WERI-Rb-1 (cell line): ENCODE results near the gene BCAS2.

ENCODE experiments used
- DNase-seq: peaks from one replicate; pipeline ENCODE4 v3.0.0-alpha.2; 2020
- H3K27ac ChIP-seq: fragments of 250-450 bp; sonication (Bioruptor Pico); 2 replicates; pipeline ENCODE4 v1.5.1; 2020; ENCODE audit warnings: mild to moderate bottlenecking, moderate library complexity
- H3K27me3 ChIP-seq: fragments of 250-450 bp; sonication (Bioruptor Pico); 2 replicates; pipeline ENCODE4 v1.5.1; 2021; ENCODE audit warnings: mild to moderate bottlenecking, low read depth, moderate library complexity; ENCODE audit not compliant: insufficient read depth, severe bottlenecking
- H3K36me3 ChIP-seq: fragments of 250-450 bp; sonication (Bioruptor Pico); 2 replicates; pipeline ENCODE4 v1.5.1; 2020; ENCODE audit warnings: mild to moderate bottlenecking, moderate library complexity
- H3K4me3 ChIP-seq: 2 replicates; pipeline ENCODE4 v1.5.1; 2011; ENCODE audit warnings: low read depth, mild to moderate bottlenecking, control low read depth, low read length
- H3K9me3 ChIP-seq: fragments of 250-450 bp; sonication (Bioruptor Pico); 2 replicates; pipeline ENCODE4 v1.5.1; 2021; ENCODE audit warnings: mild to moderate bottlenecking, moderate library complexity; ENCODE audit not compliant: severe bottlenecking
- CTCF ChIP-seq: IDR thresholded peaks from 2 replicates; pipeline ENCODE4 v1.5.1; 2011; ENCODE audit warnings: low read depth, mild to moderate bottlenecking, control low read depth, inconsistent platforms, low read length

The BCAS2 gene

DNA sequence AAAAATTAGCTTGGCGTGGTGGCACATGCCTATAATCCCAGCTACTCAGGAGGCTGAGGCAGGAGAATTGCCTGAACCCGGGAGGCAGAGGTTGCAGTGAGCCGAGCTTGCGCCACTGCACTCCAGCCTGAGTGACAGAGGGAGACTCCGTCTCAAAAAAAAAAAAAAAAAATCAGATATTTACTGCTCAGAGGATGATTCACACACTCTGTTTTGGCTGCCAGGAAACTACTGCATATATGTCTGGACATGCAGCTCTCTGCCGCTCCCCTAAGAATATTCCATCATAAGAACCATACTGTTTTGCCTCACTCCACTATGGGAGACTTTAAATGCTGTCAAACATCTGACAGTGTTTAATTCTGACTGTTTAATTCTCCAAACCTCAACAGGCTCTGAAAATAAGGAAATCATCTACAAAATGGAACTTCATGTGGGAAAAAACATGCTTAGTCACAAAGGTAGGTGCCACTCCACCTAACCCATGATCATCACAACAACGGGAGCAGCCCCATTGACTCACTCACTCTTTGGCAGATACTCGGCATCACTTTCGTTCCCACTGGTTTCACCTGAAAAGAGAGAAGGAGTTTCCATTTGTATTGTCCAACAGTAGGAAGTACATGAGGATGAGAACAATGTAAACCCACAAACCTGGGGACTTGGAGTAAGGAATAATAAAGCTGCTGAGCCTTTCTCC lies 29.3 kb upstream of the BCAS2 start:
- H3K27ac ChIP-seq: no peak overlapping the region
- no peak for DNase-seq
- no peak for TF ChIP-seq CTCF
- no peaks in the 10 kb centered on the region for H3K27me3 ChIP-seq
- no peak overlapping the region for H3K4me3 ChIP-seq
- no peaks in the 10 kb centered on the region for H3K36me3 ChIP-seq
- H3K9me3 ChIP-seq: no peaks in the 10 kb centered on the region

DNA sequence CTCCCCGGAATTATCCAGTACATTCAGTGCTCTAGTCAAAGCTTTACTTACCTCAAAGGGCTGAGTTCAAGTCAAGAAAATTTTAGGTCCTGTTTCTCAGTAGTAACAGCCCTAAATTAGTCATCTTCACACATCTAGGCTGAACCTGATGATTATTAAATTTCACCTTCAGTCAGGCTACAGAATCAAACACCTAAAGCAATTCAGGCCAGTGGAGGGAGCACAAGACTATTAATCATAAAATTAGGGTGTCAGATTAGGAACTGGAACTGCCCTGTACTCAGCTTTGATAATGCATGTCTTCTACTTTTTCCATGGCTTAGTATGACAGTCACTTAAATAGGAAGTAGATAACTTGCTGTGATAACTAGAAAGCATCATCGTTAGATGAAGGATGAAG lies 28.4 kb upstream of the BCAS2 start:
- no peak for DNase-seq

DNA sequence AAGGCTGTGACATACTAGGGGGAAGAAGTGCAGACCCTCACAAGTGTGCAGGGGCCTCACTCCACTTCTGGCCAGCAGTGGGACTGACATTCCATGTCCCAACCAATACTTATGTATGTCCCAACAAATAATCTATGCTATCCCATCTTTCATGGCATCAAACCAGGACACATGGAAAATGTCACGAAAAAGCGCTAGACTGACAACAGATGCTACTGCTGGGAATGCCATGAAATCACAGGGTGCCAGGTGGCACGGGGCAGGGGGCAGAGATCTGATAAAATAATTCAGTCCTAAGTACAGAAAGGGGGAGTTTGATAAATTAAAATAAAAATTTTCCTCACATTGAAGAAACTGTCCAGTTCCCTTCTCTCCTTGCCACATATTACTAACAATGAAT lies 27.6 kb upstream of the BCAS2 start:
- no peak for TF ChIP-seq CTCF
- Histone ChIP-seq H3K9me3 (no peaks in the 10 kb centered on the region), H3K27me3 (no peaks in the 10 kb centered on the region), H3K27ac (no peak overlapping the region), H3K36me3 (no peaks in the 10 kb centered on the region), H3K4me3 (no peak overlapping the region)
- DNase-seq: no peak

More for the DNA sequence above, 28.4 kb upstream of the BCAS2 start:
- no peak overlapping the region for H3K4me3 ChIP-seq
- no peaks in the 10 kb centered on the region for H3K27me3 ChIP-seq
- TF ChIP-seq CTCF: no peak
- no peaks in the 10 kb centered on the region for H3K9me3 ChIP-seq
- no peak overlapping the region for H3K27ac ChIP-seq
- no peaks in the 10 kb centered on the region for H3K36me3 ChIP-seq

DNA sequence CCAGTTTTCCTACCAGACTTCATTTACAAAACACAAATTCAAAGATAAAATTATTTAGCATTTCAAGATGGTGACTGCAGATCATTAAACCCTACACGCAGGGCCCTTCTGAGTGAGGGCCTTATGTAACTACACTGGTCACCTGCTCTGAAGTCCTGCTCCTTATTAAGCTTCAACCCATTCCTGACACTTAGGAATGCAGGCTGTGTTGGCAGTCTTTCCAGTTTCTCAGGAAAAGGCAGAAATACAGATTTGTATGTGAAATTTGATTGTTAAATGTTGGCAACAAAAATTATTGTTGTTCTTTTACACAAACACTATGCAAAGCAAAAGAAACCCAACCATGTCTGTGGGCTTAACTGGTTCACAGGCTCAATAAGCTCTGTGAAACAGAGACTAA lies 25.8 kb upstream of the BCAS2 start:
- H3K9me3 ChIP-seq: peaks cover 6% of the 10 kb centered on the region
- H3K4me3 ChIP-seq: no peak overlapping the region
- no peaks in the 10 kb centered on the region for H3K27me3 ChIP-seq
- no peak for TF ChIP-seq CTCF
- no peak for DNase-seq
- no peak overlapping the region for H3K27ac ChIP-seq
- no peaks in the 10 kb centered on the region for H3K36me3 ChIP-seq

DNA sequence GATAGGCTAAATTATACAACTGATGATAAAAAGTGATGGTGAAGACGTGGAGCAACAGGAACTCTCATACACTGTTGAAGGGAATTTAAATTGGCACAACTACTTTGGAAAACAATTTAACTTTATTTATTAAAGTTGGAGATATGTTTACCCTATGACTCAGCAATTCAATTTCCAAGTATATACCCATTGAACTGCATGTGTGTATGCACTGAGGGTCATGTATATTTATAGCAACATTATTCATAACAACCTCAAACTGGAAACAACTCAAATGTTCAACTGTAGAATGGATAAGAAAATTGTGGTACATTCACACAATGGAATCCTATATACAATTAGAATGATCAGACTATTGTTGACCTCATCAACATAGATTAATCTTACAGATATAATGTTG lies 16.5 kb upstream of the BCAS2 start:
- no peak for DNase-seq
- TF ChIP-seq CTCF: no peak

DNA sequence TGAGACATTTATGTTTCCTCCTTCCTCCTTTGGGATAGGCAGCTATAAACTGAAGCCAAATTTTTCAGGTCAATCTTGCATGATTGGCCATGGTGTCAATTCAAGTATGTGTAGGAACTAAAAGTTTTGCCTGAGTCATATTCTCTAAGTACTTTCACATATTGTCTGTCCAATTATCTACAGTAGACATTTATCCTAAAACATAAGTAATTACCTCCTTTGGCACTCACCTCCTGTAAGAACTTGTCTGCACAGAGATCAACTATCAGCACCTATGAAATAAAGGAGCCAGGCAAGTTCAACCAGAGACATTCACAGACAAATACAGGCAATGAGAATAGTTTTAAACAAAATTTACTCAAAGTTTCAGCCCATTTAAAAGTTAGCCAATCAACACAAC lies 14.2 kb upstream of the BCAS2 start:
- no peaks in the 10 kb centered on the region for H3K9me3 ChIP-seq
- no peaks in the 10 kb centered on the region for H3K27me3 ChIP-seq
- no peak overlapping the region for H3K27ac ChIP-seq
- no peaks in the 10 kb centered on the region for H3K36me3 ChIP-seq
- DNase-seq: no peak
- no peak for TF ChIP-seq CTCF
- H3K4me3 ChIP-seq: no peak overlapping the region

More for the DNA sequence above, 16.5 kb upstream of the BCAS2 start:
- no peak overlapping the region for H3K4me3 ChIP-seq
- no peaks in the 10 kb centered on the region for H3K27me3 ChIP-seq
- no peaks in the 10 kb centered on the region for H3K9me3 ChIP-seq
- H3K27ac ChIP-seq: no peak overlapping the region
- no peaks in the 10 kb centered on the region for H3K36me3 ChIP-seq
